HG03460 (cell line): ENCODE measurements around the gene USP38.
"Not testable (repeated sequence)": the region's sequence is repeated elsewhere in the genome, so short reads cannot be mapped to it uniquely, and the experiment has no call there.

Experiments used
- ATAC-seq: cut with Tn5 transposase; IDR thresholded peaks from one replicate; pipeline ENCODE4 v1.9.1; 2021; ENCODE audit not compliant: unreplicated experiment

Gene USP38

GRCh38 chr4:143184503-143185252 lies at the start of gene USP38:
USP38 (plus strand) TSS chr4:143184917; CDS start chr4:143185451, 534 bp downstream.
- ATAC-seq, result peak; percentile 73

GRCh38 chr4:143135358-143135757 lies 49.4 kb upstream of the USP38 start:
- ATAC-seq, result no peak

- ATAC-seq, result no peak
These were observed 44.0 kb upstream of the USP38 start for GRCh38 chr4:143140696-143141095.

- no peak for ATAC-seq
These were observed 36.2 kb upstream of the USP38 start for GRCh38 chr4:143148521-143148920.

GRCh38 chr4:143156853-143157252 lies 27.9 kb upstream of the USP38 start:
- ATAC-seq, result no peak

- ATAC-seq, result no peak
These were observed 21.1 kb upstream of the USP38 start for GRCh38 chr4:143163614-143164013.

GRCh38 chr4:143166722-143167121 lies 18.0 kb upstream of the USP38 start:
- ATAC-seq, result not testable (repeated sequence)

- no peak for ATAC-seq
These were observed 5.8 kb upstream of the USP38 start for GRCh38 chr4:143178923-143179322.

GRCh38 chr4:143183513-143184216 lies 1.1 kb upstream of the USP38 start:
- ATAC-seq, result no peak

GRCh38 chr4:143184217-143184502 lies 557 bp upstream of the USP38 start:
- ATAC-seq, result peak; percentile 16

GRCh38 chr4:143185253-143186107 lies 763 bp downstream of the USP38 start:
- ATAC-seq, result peak; percentile 21

- ATAC-seq, result no peak
These were observed 1.5 kb downstream of the USP38 start for GRCh38 chr4:143186212-143186611.

GRCh38 chr4:143186649-143187048 lies 1.9 kb downstream of the USP38 start:
- no peak for ATAC-seq

GRCh38 chr4:143188136-143189088 lies 3.7 kb downstream of the USP38 start:
- no peak for ATAC-seq

- no peak for ATAC-seq
These were observed 4.8 kb downstream of the USP38 start for GRCh38 chr4:143189528-143189927.

- no peak for ATAC-seq
These were observed 10.9 kb downstream of the USP38 start for GRCh38 chr4:143195581-143195980.

GRCh38 chr4:143196323-143196722 lies 11.6 kb downstream of the USP38 start:
- no peak for ATAC-seq

- no peak for ATAC-seq
These were observed 14.8 kb downstream of the USP38 start for GRCh38 chr4:143199503-143199902.

GRCh38 chr4:143202824-143203223 lies 18.1 kb downstream of the USP38 start:
- ATAC-seq, result no peak

GRCh38 chr4:143203577-143203976 lies 18.9 kb downstream of the USP38 start:
- ATAC-seq, result no peak

GRCh38 chr4:143207555-143207954 lies 22.8 kb downstream of the USP38 start:
- no peak for ATAC-seq
